NCI-H510A treated with DMSO at 0.1 percent for 48 hours (cell line): ENCODE measurements around the gene ZBTB8B.
"Not testable (repeated sequence)": the region's sequence is repeated elsewhere in the genome, so short reads cannot be mapped to it uniquely, and the experiment has no call there.

Source experiments
- DNase-seq: peaks from one replicate; lab custom pipeline; 2025; lab: John Stamatoyannopoulos, UW

Gene ZBTB8B

DNA sequence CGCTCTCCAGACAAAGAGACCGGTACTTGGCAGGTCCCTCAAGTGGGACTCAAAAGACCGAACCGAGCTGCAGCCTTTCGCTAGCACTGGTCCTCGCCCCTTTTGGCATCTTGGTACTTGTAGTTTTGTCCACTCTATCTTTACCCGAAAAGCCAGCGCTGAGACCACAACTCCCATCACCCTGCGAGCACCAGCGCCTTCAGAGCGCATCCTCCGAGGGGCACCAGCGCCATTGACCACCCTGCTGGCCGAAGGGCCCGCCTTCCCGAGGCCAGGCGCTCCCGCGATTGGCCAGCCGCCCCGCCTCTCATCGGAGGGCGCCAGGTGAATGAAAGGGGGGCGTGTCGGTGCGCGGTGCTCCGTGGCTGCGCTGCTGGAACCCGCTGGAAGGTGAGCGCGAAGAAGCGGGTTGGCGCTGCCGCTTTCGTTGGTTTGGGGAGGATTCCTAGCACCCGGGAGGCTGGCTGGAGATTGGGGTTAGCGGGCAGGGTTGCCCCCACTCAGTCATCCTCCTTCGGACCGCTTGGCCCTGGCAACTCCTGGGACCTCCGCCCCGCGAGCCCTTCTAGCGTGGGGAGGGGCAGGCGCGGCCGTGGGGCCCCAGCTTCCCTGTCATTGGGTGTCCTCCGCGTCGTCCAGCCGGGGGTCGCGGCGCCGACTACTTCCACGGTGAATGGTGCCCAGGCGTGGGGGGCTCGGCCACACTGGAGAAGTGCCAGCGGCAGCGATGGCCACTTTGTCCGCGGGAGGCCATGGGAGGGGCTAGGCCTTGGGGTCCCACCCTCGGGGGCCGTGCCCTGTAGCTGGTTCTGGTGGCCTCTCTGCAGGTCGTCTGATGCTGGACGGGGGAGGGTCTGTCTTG is at the start of gene ZBTB8B:
ZBTB8B (plus strand) TSS at position 357 of the 862 bp plus-strand sequence. CDS start 5,553 bp downstream, outside the sequence.
- peak; percentile 98 for DNase-seq

DNA sequence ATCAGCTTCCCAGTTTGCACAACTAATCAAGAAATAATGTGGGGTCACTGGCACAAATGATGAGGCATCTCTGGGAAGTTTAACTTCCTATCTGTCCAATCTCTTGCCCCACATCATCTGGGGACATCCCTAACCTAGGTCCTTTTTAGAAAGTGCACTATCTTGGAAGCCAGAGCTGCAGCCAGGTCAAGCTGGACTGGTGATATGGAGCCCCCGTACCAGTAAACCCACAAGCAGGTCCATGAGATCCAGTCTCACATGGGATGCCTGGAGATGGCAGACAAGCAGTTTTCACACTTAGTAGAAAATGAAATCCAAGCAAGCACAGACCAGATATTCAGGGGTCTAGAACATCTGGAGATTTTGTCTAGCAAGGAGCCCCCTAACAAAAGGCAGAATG is 43.1 kb upstream of the ZBTB8B start:
- no peak for DNase-seq

DNA sequence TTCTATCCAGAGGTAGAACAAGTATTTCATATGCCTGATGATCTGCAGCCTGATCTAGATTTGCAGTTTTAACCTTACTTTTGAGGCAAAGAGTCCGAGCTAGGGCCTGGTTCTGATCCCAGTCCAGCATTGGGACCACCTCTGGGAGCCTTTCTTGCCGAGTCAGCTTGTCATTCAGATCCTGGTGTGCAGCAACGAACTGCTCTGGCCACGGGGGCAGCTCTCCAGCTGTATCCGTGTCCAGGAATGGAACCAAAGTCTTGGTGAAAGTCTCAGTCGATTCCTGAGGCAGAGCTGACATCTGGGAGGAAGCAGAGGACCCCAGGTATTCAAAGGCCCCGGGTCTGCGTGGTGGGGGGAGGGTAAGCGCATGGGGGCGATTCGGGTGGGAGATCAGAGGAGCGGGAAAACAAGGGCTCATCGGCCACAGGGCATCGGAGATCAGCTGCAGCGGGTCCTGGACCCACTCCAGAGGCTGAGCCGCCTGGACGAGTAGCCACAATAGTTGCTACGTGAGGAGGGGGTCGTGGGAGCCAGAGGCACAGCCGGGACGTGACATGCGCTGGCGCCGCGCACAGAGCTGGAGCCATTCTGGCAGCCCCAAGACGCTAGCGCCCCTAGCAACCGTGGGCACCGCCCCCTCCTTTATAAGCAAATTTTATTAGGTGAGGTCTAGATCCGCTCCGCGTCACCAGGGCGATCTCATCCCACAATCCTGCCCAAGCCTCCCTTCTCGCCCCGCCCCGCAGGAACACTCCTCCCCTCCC is 38.2 kb upstream of the ZBTB8B start:
- no peak for DNase-seq

DNA sequence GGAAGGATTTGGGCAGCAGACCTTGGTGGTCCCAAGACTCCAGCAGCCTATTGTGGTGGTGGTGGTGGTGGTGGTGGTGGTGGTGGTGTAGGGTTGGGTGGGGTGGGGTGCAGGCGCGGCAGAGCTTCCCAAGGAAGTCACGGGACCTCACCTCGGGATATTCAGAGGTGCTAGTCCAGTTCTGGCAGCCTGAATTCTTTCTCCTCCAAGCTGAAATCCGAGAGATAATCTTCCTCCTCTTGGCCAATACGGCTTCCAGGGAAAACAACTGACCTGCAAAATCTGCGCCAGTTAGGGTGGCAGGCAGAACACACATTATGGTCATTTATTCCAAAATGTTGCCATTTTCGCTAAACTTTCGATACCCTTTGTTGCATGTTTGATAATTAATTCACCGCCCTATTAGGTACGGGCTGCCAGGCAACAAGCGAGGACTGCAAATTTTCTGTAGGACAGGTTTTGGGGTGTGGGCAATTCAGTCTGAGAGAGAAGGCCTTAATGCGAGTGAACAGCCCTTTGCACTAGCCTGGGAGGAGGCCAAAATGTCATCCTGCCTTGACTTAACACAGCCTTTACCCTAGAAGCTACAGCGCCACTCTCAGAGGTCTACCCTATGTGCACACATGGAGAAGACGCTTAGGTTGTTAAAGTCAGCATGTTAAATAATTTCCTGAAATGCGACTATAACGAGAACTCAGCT is 37.5 kb upstream of the ZBTB8B start:
- no peak for DNase-seq

DNA sequence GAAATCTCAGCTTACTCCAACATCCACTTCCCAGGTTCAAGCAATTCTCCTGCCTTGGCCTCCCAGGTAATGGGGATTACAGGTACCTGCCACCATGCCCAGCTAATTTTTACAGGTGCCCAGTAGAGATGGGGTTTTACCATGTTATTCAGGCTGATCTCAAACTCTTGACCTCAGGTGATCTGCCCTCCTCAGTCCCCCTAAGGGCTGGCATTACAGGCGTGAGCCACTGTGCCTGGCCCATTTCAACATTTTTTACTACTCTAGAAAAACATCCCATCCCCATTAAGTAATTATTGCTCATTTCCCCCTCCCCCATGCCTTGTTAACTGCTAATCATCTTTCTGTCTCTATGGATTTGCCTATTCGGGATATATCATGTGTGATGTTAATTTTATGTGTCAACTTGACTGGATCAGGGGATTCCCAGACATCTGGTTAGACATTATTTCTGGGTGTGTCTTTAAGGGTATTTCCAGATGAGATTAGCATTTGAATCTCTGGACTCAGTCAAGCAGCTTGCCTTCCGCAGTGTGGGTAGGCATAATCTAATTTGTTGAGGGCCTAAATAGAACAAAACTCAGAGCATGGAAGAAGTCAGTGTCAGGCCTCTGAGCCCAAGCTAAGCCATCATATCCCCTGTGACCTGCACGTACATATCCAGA is 33.0 kb upstream of the ZBTB8B start:
- no peak for DNase-seq

DNA sequence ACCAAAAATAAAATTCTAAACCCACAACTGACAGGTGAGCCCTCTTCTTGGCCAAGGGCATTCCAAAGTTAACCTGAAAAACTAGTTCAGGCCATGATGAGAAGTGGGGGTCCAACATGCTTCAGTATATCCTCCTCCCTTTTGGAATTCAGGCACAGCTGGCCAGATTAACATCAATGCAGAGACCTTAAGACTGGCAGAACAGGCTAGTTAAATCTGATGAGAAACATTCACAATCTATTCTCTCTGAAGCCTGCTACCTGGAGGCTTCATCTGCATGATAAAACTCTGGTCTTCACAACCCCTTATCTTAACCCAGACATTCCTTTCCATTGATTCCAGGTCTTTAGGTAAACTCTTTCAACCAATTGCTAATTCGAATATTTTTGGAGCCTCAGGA is 26.7 kb upstream of the ZBTB8B start:
- DNase-seq: no peak

DNA sequence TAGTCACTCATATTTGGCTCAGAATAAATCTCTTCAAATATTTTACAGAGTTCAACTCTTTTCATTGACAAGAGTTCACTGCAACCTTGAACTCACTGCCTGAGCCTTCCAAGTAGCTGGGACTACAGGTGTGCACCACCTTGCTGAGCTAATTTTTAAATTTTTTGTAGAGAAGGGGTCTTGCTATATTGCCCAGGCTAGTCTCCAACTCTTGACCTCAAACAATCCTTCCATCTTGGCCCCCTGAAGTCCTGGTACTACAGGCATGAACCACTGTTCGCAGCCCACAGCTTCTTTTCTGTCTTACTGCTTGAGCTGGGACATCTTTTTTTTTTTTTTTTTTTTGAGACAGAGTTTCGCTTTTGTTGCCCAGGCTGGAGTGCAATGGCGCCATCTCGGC is 26.1 kb upstream of the ZBTB8B start:
- DNase-seq: not testable (repeated sequence)

DNA sequence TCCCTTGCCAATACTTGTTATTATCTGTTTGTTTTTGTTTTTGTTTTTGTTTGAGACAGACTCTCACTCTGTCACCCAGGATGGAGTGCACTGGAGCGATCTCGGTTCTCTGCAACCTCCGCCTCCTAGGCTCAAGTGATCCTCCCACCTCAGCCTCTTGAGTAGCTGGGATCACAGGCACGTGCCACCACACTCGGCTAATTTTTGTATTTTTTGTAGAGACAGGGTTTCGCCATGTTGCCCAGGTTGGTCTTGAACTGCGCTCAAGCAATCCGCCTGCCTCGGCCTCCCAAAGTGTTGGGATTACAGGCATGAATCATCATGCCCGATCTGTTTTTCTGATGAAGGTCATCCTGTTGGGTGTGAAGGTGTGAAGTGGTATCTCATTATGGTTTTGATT is 23.4 kb upstream of the ZBTB8B start:
- DNase-seq: not testable (repeated sequence)

DNA sequence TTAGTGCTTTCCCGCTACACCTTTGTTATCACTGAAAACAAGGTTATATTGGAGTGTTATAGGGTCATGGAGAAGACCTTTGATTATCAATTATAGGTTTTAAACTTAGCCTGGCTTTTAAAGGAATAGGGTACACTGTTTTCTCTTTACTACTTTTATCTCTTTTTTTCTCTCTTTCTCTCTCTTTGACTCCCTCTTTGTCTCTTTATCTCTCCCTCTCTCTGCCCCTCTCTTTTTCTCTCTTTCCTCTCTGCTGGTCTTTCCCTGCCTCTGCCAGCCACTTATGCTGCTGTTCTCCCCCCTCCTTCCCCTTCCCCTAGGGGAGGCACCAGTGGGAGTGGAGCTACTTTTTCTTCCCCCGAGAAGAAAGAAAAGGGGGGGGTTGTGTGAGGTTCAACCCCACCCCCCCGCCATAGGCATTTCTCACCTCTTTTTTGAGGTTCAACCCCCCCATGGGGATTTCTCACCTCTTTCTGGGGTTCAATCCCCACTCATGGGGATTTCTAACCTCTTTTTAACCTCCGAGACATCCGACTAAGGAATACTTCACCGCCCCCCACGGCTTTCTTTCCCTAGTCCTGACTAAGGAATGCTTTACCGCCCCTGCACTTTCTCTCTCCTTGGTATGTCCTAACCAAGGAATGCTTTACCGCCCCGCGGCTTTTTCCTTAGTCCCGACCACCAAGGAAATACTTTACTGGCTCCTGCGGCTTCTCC is 17.2 kb upstream of the ZBTB8B start:
- DNase-seq: no peak

DNA sequence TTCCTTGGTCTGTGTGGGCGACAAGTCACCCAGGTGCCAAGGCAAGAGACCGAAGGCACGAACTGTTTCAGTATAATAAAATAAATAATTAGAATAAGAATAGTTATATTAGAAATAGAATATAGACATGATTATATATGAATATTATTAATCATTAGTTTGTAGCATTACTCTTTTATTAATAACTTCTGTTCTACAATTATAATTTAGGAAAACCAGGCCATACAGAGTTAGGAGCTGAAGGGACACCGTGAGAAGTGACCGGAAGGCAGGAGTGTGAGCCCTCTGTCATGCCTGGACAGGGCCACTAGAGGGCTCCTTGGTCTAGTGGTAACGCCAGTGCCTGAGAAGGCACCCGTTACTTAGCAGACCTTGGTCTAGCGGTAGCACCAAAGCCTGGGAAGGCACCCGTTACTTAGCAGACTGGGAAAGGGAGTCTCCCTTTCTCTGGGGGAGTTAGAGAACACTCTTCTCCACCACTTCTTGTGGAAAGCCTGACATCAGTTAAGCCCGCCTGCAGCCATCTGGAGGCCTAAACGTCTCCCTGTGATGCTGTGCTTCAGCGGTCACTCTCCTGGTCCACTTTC is 16.6 kb upstream of the ZBTB8B start:
- DNase-seq: peak; percentile 48

DNA sequence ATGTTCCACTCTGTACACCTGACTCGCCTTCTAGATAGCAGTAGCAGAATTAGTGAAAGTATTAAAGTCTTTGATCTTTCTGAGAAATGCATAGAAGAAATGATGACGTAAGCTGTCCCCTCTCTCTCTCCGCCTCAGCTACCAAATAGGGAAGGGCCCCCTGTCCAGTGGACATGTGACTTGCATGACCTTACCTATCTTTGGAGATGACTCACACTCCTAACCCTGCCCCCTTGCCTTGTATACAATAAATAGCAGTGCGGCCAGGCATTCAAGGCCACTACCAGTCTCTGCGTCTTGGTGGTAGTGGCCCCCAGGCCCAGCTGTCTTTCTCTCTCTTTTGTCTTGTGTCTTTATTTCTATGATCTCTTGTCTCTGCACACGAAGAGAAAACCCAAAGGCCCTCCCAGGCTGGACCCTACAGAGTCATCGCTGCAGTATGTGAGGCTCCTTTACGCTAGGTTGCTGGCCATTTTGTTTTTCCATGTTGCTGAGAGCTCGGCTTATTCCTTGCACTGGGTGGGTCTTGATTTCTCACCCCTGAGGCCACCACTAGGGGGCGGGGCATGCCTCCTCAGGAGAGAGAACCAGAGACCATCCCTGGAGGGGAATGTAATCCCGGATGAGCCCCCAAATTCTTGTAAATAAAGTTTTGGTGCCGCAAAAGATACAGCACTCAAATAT is 16.0 kb upstream of the ZBTB8B start:
- no peak for DNase-seq

DNA sequence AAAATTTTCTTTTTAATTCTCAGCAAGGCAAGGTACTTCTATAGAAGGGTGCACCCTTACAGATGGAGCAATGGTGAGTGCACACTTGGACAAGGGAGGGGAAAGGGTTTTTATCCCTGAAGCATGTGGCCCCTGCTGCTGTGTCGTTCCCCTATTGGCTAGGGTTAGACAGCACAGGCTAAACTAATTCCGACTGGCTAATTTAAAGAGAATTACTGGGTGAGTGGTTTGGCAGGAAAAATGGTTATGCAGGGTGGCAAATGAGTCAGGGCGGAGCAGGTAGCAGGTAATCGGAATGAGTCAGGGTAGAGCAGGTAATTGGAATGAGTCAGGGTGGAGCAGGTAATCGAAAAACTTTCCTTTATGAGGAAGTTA is 15.4 kb upstream of the ZBTB8B start:
- DNase-seq: not testable (repeated sequence)

DNA sequence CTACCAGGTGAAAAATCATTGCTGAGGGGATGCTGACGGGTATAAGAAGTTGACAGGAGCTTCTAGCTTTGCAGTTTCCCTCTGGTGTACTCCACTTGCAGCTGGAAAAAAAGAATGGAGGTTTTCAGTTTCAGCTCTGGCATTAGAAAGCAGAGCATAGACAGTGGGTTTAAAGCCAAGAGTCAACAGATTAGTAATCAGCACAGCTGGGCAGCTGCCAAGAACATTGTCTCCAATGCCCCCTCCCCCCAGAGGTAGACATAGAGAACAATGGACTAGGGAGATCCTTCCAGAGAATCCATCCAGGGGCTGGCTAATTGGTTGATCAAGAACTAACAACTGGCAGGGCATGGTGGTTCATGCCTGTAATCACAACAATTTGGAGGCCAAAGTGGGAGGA is 10.1 kb upstream of the ZBTB8B start:
- no peak for DNase-seq

DNA sequence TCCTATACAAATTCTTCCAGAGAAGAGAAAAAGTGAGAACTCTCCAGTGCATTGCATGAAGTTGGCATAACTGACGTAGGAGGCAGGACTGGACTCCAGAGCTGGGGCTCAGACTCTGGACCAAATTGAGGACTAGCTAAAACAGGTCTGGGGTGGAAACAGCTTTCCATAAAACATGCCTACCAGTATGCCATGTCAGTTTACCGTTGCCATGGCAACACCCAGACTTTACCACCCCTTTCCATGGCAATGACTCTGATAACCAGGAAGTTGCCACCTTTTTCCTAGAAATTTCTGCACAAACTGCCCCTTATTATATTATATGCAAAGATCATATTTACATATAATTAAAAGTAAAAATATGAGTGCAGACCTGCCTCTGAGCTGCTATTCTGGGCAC is 8.9 kb upstream of the ZBTB8B start:
- no peak for DNase-seq

DNA sequence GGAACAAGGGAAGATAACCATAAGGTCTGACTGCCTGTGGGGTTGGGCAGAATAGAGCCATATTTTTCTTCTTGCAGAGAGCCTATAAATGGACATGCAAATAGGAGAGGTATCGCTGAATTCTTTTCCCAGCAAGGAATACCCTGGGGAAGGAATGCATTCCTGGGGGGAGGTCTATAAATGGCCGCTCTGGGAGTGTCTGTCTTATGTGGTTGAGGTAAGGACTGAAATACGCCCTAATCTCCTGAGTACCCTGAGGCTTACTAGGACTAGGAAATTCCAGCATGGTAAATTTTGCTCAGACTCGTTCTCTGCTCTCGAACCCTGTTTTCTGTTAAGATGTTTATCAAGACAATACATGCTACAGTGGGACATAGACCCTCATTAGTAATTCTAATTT is 6.1 kb upstream of the ZBTB8B start:
- not testable (repeated sequence) for DNase-seq

DNA sequence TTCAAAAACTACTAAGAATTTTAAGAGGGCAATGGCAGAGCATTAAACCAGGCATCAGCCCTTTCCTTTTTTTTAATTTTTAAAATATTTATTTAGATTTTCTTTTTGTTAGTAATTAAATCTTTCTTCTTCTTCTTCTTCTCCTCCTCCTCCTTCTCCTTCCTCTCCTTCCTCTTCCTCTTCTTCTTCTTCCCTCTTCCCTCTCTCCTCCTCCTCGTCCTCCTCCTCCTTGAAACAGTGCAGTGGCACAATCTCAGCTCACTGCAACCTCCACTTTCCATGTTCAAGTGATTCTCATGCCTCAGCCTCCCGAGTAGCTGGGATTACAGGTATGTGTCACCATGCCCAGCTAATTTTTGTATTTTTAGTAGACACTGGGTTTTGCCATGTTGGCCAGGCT is 1.9 kb upstream of the ZBTB8B start:
- not testable (repeated sequence) for DNase-seq

DNA sequence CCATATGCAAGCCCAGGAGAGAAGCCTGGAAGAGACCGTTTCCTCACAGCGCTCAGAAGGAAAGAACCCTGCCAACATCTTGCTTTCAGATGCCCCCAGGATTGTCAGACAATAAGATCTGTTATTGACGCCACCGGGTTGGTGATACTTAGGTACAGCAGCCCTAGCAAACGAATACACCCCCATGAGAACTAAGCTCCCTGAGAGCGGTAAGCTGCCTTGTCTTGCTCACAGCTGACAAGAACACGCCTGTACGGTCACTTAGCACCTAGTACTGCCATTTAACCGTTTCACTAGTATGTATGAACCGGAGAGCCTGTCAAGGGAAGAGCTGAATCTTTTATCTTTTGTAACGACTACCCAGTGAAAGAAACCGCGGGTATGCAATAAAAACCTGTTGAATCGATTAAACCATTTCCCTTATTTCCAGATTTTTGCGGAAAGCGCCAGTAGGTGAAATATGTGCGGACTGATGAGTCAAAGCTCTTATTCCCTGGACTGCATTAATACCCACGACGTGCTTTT is 619 bp upstream of the ZBTB8B start:
- peak; percentile 57 for DNase-seq

DNA sequence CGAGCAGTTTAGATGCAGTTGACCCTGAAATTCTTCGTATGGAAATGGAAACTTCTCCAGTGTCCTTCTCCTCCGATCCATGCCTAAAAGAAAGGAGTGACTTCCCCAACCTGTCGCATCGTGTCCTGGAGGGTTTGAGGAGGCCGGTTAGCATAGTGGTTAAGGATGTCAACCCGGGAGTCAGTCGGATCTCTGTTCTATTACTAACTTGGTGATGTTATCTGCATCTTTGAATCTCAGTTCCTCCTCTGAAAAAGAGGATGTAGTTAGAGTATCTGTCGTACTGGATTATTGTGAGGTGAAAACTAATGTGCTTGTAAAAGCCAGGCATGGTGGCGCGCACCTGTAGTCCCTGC is 684 bp downstream of the ZBTB8B start:
- DNase-seq: no peak

DNA sequence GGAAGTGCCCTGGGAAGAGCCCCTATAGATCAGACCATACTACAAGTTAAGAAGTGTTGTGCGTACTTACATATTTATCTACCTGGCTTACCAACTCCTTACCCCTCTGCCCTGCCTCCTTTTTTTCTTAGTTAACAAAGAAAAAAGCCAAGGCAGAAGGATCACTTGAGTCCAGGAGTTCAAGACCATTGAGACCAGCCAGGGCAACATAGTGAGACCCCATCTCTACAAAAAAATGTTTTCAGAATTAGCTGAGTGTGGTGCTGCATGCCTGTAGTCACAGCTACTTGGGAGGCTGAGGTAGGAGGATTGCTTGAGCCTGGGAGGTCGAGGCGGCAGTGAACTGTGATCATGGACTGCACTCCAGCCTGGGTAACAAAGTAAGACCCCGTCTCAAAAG is 1.9 kb downstream of the ZBTB8B start:
- DNase-seq: no peak

DNA sequence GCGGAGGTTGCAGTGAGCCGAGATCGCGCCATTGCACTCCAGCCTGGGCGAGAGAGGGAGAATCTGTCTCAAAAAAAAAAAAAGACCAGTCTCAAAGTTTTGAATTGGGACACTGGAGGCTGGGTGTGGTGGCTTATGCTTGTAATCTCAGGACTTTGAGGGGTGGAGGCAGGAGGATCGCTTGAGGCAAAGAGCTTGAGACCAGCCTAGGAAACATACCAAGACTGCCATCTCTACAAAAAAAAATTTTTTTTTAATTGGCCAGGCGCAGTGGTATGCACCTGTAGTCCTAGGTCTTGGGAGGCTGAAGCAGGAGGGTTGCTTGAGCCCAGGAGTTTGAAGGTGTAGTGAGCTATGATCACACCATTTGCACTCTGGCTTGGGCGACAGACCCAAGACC is 3.9 kb downstream of the ZBTB8B start:
- DNase-seq: no peak
